ENCODE measurements around the gene C12orf76. TPM values are rescaled to one million over a fixed set of nuclear protein-coding genes. Genes with fewer than 3 reads are reported as not detected.

Gene C12orf76
- total and polyA plus RNA-seq, 2 of the 13 experiments (the other 11 are each of a cell fraction or from before 2014, with no cell fraction given): 15.8 to 38.4 TPM

GRCh38 chr12:109998904-109999648, 49.2 kb downstream of the C12orf76 start, which contains the start of gene ANKRD13A (continued):
- no peak for TF ChIP-seq FUBP1 (CRISPR knock-in tag; IDR thresholded peaks at IDR 0.05; ENCODE audit: borderline replicate concordance)
- TF ChIP-seq SP140L (CRISPR knock-in tag; IDR thresholded peaks at IDR 0.05; ENCODE audit: borderline replicate concordance): peak; percentile 83; the same call in 1 of the 2 replicates
- peak; percentile 53; the same call in 1 of the 2 replicates for TF ChIP-seq ZNF784 (CRISPR knock-in tag; IDR thresholded peaks at IDR 0.05; ENCODE audit: borderline replicate concordance)
- TF ChIP-seq ZNF713 (CRISPR knock-in tag; IDR thresholded peaks at IDR 0.05): no peak
- TF ChIP-seq MAF1 (CRISPR knock-in tag; IDR thresholded peaks at IDR 0.05; ENCODE audit: borderline replicate concordance): no peak
- TF ChIP-seq PHB2 (IDR thresholded peaks at IDR 0.05; ENCODE audit: partially characterized antibody): no peak
- TF ChIP-seq ZNF503 (CRISPR knock-in tag; IDR thresholded peaks at IDR 0.05): peak; percentile 61; the same call in 1 of the 2 replicates
- no peak for TF ChIP-seq XBP1 (CRISPR knock-in tag; IDR thresholded peaks at IDR 0.05)
- no peak; the same call in 1 of the 2 replicates for TF ChIP-seq ZNF142 (CRISPR knock-in tag; IDR thresholded peaks at IDR 0.05)
- TF ChIP-seq TARDBP (CRISPR knock-in tag; IDR thresholded peaks at IDR 0.05): peak; percentile 59; the same call in 1 of the 2 replicates
- no peak for TF ChIP-seq CEBPZ (IDR thresholded peaks at IDR 0.05; ENCODE audit: low read length)
- TF ChIP-seq ZNF749 (CRISPR knock-in tag; IDR thresholded peaks at IDR 0.05; ENCODE audit: borderline replicate concordance): 0 out of 2 replicates have a peak, but pooled peaks have one; percentile 49

Measured in HepG2 (cell line).